ENCODE measurements around the gene P2RY2.

P2RY2 gene

DNA sequence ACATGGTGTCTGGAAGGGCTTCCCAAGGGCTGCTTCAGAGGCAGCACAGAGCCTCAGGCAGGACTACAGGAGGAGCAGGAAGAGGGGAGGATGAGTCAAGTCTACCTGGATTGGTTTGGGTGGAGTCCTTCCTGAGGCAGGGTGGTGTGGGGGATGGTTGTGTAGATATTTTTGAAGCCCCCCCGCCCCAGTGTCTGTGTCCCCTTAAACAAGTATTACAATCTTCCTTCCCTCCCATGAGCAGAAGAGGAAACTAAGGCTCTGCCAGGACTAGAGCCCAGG, 41.3 kb upstream of the P2RY2 start:
- H3K9me3 ChIP-seq (ENCODE audit: control insufficient read depth, low read length): no peaks in the 10 kb centered on the region
- no peaks in the 10 kb centered on the region for H3K36me3 ChIP-seq (ENCODE audit: control insufficient read depth, insufficient read depth, low read length)
- no peak overlapping the region for H3K27ac ChIP-seq (ENCODE audit: insufficient read depth, low read depth, low read length, poor library complexity, severe bottlenecking)
- no peaks in the 10 kb centered on the region for H3K4me1 ChIP-seq (ENCODE audit: control insufficient read depth, insufficient read depth, low read length)
- no peak overlapping the region for H3K4me3 ChIP-seq (ENCODE audit: insufficient read depth, low read depth, low read length)
- 90 to 91% methylated on average over 1 of the region's 1 CpG for WGBS, 2 experiments
- no peaks in the 10 kb centered on the region for H3K27me3 ChIP-seq (ENCODE audit: control insufficient read depth, insufficient read depth, low read length, poor library complexity, severe bottlenecking)

DNA sequence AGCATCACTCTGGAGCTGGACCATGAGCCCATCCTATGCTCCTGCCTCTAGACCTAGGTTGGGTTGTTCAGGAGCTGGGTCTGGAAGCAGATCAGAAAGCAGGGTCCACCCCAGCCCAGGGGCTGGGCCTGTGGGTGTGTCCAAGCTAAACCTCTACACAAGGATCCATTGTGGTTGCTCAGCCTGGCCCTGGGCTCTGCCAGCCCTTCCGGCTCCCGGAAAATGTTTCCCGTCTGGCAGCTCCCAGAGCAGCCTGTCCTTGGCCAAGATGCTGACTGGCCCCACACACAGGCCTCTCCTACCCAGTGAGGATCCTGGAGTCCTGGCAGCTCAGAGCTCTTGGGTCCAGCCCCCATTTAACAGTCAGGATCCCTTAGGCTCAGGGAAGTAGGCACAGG, 40.7 kb upstream of the P2RY2 start:
- H3K27me3 ChIP-seq (ENCODE audit: control insufficient read depth, insufficient read depth, low read length, poor library complexity, severe bottlenecking): no peaks in the 10 kb centered on the region
- H3K36me3 ChIP-seq (ENCODE audit: control insufficient read depth, insufficient read depth, low read length): no peaks in the 10 kb centered on the region
- no peak overlapping the region for H3K4me3 ChIP-seq (ENCODE audit: insufficient read depth, low read depth, low read length)
- 94 to 96% methylated on average over 3 of the region's 3 CpGs for WGBS, 2 experiments
- no peaks in the 10 kb centered on the region for H3K9me3 ChIP-seq (ENCODE audit: control insufficient read depth, low read length)
- H3K4me1 ChIP-seq (ENCODE audit: control insufficient read depth, insufficient read depth, low read length): no peaks in the 10 kb centered on the region
- no peak overlapping the region for H3K27ac ChIP-seq (ENCODE audit: insufficient read depth, low read depth, low read length, poor library complexity, severe bottlenecking)

DNA sequence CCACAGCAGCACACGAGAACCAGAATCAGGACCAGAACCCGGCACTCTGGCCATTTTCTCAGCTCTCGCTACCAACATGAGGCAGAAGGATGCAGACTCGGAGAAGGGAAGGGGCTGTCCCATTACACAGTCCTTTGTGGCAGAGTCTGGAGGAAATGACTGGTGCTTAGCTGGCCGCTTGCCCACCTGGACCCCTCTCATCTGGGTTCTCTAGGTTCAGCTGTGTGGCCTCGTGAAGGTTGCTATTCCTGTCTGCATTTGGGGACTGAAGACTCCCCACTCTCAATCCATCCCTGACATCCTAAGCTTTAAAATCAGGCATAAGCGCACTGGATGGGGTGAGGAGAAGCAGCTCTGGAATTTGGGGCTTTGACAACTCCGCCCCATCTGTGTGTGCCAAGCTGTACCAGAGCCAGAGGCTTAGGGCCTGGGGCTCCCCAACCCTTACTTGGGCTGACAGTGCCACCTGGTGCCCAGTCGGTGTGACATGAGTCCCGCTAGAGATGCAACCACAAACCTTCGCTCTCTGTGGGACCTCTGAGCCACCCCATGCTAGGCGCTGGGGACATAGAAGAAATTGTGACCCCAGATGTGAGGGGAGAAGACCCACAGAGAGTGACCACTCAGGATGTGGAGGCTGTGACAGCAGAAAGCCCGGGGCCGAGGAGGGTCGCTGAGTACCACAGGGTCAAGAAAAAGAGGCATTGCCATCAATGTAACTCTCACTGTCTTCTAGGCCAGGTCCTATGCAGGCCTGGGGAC, 40.1 kb upstream of the P2RY2 start:
- Histone ChIP-seq H3K4me3 (ENCODE audit: insufficient read depth, low read depth, low read length) (no peak overlapping the region), H3K27ac (ENCODE audit: insufficient read depth, low read depth, low read length, poor library complexity, severe bottlenecking) (no peak overlapping the region), H3K36me3 (ENCODE audit: control insufficient read depth, insufficient read depth, low read length) (no peaks in the 10 kb centered on the region), H3K4me1 (ENCODE audit: control insufficient read depth, insufficient read depth, low read length) (no peaks in the 10 kb centered on the region), H3K27me3 (ENCODE audit: control insufficient read depth, insufficient read depth, low read length, poor library complexity, severe bottlenecking) (no peaks in the 10 kb centered on the region), H3K9me3 (ENCODE audit: control insufficient read depth, low read length) (no peaks in the 10 kb centered on the region)
- 63 to 65% methylated on average over 15 of the region's 15 CpGs for WGBS, 2 experiments

DNA sequence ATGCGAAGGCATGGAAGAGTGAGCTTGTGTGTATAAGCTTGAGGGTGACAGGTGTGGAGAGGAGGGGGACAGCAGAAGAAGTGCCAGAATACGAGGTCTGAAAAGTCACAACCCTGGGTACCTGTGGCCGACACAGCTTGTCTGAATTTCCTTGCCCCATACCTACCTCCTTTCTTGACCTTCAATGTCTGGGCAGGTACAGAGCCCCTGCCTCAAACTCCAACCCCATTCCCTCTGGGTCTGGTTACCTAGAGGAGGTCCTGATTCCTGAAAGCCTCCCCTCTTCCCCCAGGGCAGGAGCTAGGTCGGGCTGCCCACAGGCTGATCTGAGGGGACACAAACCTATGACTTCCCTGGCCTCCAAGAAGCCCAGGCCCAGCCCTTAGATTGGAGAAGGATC, 39.4 kb upstream of the P2RY2 start:
- Histone ChIP-seq H3K36me3 (ENCODE audit: control insufficient read depth, insufficient read depth, low read length) (no peaks in the 10 kb centered on the region), H3K9me3 (ENCODE audit: control insufficient read depth, low read length) (no peaks in the 10 kb centered on the region), H3K4me1 (ENCODE audit: control insufficient read depth, insufficient read depth, low read length) (no peaks in the 10 kb centered on the region), H3K4me3 (ENCODE audit: insufficient read depth, low read depth, low read length) (no peak overlapping the region), H3K27ac (ENCODE audit: insufficient read depth, low read depth, low read length, poor library complexity, severe bottlenecking) (no peak overlapping the region), H3K27me3 (ENCODE audit: control insufficient read depth, insufficient read depth, low read length, poor library complexity, severe bottlenecking) (no peaks in the 10 kb centered on the region)
- WGBS, 2 experiments: 84 to 90% methylated on average over 3 to 4 of the region's 4 CpGs

DNA sequence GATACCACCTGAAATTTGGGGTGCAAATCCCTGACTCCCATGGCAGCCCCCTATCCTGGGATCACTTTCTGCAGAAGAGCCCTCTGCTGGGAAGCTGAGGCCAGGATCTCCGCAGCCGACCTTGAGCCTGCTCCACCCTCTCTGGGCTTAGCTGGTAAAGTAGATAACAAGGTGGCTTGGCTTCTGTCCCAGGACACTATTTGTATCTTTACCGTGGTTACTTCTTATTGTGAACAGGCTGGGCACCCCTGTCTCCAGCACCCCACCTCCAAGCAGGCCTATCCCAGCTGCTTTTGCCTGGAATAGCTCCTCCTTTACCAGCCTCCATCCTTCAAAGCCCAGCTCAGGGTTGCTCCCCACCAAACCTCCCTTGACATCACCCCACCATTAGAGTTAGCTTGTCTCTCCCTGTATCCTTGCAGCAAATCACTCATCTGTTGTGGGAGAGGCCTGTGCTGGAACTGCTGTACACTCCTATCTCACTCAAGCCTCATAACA, 35.2 kb upstream of the P2RY2 start:
- Histone ChIP-seq H3K27ac (ENCODE audit: insufficient read depth, low read depth, low read length, poor library complexity, severe bottlenecking) (no peak overlapping the region), H3K9me3 (ENCODE audit: control insufficient read depth, low read length) (no peaks in the 10 kb centered on the region), H3K36me3 (ENCODE audit: control insufficient read depth, insufficient read depth, low read length) (no peaks in the 10 kb centered on the region), H3K27me3 (ENCODE audit: control insufficient read depth, insufficient read depth, low read length, poor library complexity, severe bottlenecking) (no peaks in the 10 kb centered on the region), H3K4me1 (ENCODE audit: control insufficient read depth, insufficient read depth, low read length) (no peaks in the 10 kb centered on the region), H3K4me3 (ENCODE audit: insufficient read depth, low read depth, low read length) (no peak overlapping the region)
- 62% methylated on average over 3 of the region's 3 CpGs for WGBS, 2 experiments

DNA sequence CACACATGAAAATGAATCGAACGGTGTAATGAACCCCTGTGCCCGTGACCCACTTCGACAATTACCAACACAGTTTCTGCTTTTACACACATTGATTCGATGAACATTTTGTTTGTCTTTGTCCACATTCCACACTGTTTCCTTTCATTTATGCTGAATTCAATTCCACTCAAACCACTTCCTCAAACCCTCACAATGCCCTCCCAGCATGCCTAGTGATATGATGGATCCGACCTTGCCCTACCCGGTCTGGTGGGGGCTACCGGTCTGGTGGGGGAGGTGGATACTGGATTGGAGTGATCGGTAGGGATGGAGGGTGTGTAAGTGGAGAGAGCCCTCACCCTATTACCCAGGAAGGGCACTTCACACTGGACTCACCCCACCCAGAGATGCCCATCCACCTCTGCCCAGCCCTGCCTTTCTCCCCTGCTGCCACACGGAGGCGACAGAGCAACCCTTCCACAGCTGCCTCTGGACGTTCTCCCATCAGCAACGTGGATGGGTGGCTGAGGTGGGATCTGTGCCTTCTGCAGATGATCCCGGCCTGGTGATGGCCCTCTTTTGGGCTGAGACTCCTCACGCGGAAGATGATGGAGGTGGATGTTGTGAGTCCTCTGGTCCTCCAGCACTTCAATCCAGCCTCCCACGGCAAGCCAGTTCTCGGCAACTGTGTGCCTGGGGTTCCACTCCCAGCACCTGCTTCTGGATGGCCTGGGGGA, 33.0 kb upstream of the P2RY2 start:
- no peak overlapping the region for H3K27ac ChIP-seq (ENCODE audit: insufficient read depth, low read depth, low read length, poor library complexity, severe bottlenecking)
- H3K4me1 ChIP-seq (ENCODE audit: control insufficient read depth, insufficient read depth, low read length): no peaks in the 10 kb centered on the region
- 51 to 53% methylated on average over 17 to 18 of the region's 18 CpGs for WGBS, 2 experiments
- no peaks in the 10 kb centered on the region for H3K27me3 ChIP-seq (ENCODE audit: control insufficient read depth, insufficient read depth, low read length, poor library complexity, severe bottlenecking)
- no peak overlapping the region for H3K4me3 ChIP-seq (ENCODE audit: insufficient read depth, low read depth, low read length)
- no peaks in the 10 kb centered on the region for H3K36me3 ChIP-seq (ENCODE audit: control insufficient read depth, insufficient read depth, low read length)
- no peaks in the 10 kb centered on the region for H3K9me3 ChIP-seq (ENCODE audit: control insufficient read depth, low read length)

DNA sequence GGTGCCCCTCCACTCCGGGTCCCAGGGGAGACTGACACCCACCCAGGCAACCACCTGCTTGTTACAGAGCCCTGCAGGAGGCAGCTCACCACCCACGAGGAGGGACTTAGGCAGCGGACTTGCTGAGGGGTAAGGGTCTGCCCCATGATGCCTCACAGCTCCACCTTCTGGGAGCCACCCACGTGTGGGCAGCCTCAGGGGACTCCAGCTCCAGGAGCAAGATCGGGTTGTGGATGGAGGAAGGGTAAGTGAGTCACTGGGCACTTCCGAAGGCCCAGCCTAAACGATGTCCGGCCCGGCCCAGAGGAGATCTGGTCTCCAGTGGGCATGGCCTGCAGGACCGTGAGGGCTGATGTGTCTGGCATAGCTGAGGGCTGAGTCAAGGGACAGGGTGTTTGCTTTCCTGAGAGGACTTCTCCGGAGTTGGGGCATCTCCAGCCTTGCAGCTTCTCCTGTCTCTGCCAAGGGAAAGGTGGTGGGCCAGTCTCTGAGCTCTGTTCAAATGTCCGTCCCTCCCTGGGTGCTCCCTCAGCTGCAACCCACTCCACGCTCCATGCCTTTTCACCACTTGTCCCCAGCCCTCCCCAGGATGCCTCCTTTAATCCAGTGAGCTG, 32.3 kb upstream of the P2RY2 start:
- H3K9me3 ChIP-seq (ENCODE audit: control insufficient read depth, low read length): no peaks in the 10 kb centered on the region
- no peaks in the 10 kb centered on the region for H3K36me3 ChIP-seq (ENCODE audit: control insufficient read depth, insufficient read depth, low read length)
- no peak overlapping the region for H3K27ac ChIP-seq (ENCODE audit: insufficient read depth, low read depth, low read length, poor library complexity, severe bottlenecking)
- WGBS, 2 experiments: 85 to 86% methylated on average over 13 of the region's 13 CpGs
- H3K4me3 ChIP-seq (ENCODE audit: insufficient read depth, low read depth, low read length): no peak overlapping the region
- H3K4me1 ChIP-seq (ENCODE audit: control insufficient read depth, insufficient read depth, low read length): no peaks in the 10 kb centered on the region
- no peaks in the 10 kb centered on the region for H3K27me3 ChIP-seq (ENCODE audit: control insufficient read depth, insufficient read depth, low read length, poor library complexity, severe bottlenecking)

DNA sequence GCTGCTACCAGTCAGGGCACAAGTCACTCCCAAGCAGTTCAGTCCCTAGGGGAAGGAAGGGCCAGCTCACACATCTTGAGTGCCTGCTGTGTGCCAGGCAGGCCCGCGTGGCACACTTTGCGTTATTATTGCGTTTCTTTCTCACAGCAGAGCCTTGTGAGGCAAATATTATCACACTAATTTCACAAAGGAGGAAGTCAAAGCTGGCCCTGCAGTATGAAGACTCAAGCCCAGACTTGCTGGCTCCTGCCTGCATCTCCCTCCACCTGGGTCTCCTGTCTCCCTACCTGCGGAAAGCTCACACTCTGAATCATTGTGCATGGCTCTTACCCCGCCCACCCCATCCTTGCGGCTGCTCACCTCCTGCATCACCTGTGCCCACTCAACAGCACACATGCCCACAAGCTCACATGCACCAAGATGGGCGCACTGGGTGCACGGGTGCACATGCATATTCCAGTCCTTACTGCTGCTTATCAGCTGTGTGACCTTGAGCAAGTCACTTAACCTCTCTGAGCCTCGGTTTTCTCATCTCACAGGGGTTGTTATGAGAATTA, 31.7 kb upstream of the P2RY2 start:
- no peaks in the 10 kb centered on the region for H3K4me1 ChIP-seq (ENCODE audit: control insufficient read depth, insufficient read depth, low read length)
- 93 to 95% methylated on average over 10 of the region's 10 CpGs for WGBS, 2 experiments
- H3K36me3 ChIP-seq (ENCODE audit: control insufficient read depth, insufficient read depth, low read length): no peaks in the 10 kb centered on the region
- no peak overlapping the region for H3K4me3 ChIP-seq (ENCODE audit: insufficient read depth, low read depth, low read length)
- H3K9me3 ChIP-seq (ENCODE audit: control insufficient read depth, low read length): no peaks in the 10 kb centered on the region
- no peaks in the 10 kb centered on the region for H3K27me3 ChIP-seq (ENCODE audit: control insufficient read depth, insufficient read depth, low read length, poor library complexity, severe bottlenecking)
- H3K27ac ChIP-seq (ENCODE audit: insufficient read depth, low read depth, low read length, poor library complexity, severe bottlenecking): no peak overlapping the region

DNA sequence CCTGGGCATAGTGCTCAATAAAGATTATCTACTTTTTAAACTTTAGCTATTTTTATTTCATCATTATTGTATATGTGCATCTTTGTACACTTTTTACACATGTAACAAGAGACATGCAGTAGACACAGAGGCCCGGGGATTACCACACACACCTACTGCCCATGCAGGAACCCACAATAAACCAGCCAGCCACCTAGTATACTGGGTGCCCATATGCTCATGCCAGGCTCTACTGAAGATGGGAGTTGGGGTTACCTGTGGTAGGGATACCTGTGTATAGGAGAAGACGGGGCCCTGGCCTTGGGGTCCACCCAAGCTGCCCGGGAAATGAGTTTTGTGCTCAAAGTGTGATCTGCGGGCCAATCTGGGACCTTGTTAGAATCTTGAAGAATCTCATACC, 31.2 kb upstream of the P2RY2 start:
- 60 to 62% methylated on average over 4 of the region's 4 CpGs for WGBS, 2 experiments
- no peaks in the 10 kb centered on the region for H3K36me3 ChIP-seq (ENCODE audit: control insufficient read depth, insufficient read depth, low read length)

DNA sequence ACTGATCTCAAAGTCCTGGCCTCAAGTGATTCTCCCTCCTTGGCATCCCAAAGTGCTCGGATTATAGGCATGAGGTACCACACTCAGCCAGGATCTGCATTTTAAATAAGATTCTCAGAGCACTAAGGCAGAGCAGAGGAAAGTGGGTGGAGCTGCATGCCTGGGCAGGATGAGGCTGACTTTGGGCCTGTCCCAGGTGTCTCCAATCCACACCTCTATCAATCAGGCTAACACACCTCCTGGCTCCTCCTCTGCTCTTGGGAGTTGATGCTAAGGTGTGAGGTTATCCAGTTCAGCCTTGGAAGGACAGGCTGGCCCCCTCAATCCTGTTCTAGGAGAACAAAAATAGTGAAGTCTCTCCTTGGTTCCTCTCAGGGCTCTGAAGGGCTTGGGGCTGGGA, 30.2 kb upstream of the P2RY2 start:
- Histone ChIP-seq H3K4me3 (ENCODE audit: insufficient read depth, low read depth, low read length) (no peak overlapping the region), H3K36me3 (ENCODE audit: control insufficient read depth, insufficient read depth, low read length) (no peaks in the 10 kb centered on the region), H3K27ac (ENCODE audit: insufficient read depth, low read depth, low read length, poor library complexity, severe bottlenecking) (no peak overlapping the region), H3K9me3 (ENCODE audit: control insufficient read depth, low read length) (no peaks in the 10 kb centered on the region), H3K27me3 (ENCODE audit: control insufficient read depth, insufficient read depth, low read length, poor library complexity, severe bottlenecking) (no peaks in the 10 kb centered on the region), H3K4me1 (ENCODE audit: control insufficient read depth, insufficient read depth, low read length) (no peaks in the 10 kb centered on the region)
- WGBS, 2 experiments: 80 to 83% methylated on average over 1 of the region's 1 CpG

More for the DNA sequence above, 31.2 kb upstream of the P2RY2 start:
- Histone ChIP-seq H3K4me1 (ENCODE audit: control insufficient read depth, insufficient read depth, low read length) (no peaks in the 10 kb centered on the region), H3K27me3 (ENCODE audit: control insufficient read depth, insufficient read depth, low read length, poor library complexity, severe bottlenecking) (no peaks in the 10 kb centered on the region), H3K9me3 (ENCODE audit: control insufficient read depth, low read length) (no peaks in the 10 kb centered on the region), H3K4me3 (ENCODE audit: insufficient read depth, low read depth, low read length) (no peak overlapping the region), H3K27ac (ENCODE audit: insufficient read depth, low read depth, low read length, poor library complexity, severe bottlenecking) (no peak overlapping the region)

Data from ectodermal cell (in vitro differentiated cells).